SU-DHL-6 (cell line): Measurements from ENCODE around the gene MYBPH.

ENCODE experiments used
- H2AFZ ChIP-seq: fragments of 200-600 bp; sonication (generic); 2 replicates; pipeline ENCODE4 v1.6.1; 2014; ENCODE audit warnings: low read depth, mild to moderate bottlenecking, moderate library complexity, mixed read lengths, antibody characterized with exemption, low read length; ENCODE audit not compliant: severe bottlenecking
- H3F3A ChIP-seq: fragments of 200-600 bp; shearing (Covaris generic); 2 replicates; pipeline ENCODE4 v1.6.0; 2016; ENCODE audit warnings: antibody characterized with exemption, mild to moderate bottlenecking; ENCODE audit not compliant: insufficient read depth
- H3K27ac ChIP-seq: fragments of 200-600 bp; sonication (generic); 2 replicates; pipeline ENCODE4 v1.5.1; 2016; ENCODE audit warnings: low read depth, mild to moderate bottlenecking, low read length, moderate library complexity, mixed read lengths
- H3K27me3 ChIP-seq: fragments of 200-600 bp; sonication (generic), shearing (Covaris generic); 2 replicates; pipeline ENCODE4 v1.6.0; 2014; ENCODE audit warnings: mild to moderate bottlenecking, low read length
- H3K36me3 ChIP-seq: fragments of 200-600 bp; sonication (generic); 2 replicates; pipeline ENCODE4 v1.6.1; 2014; ENCODE audit warnings: mild to moderate bottlenecking, low read length, mixed read lengths
- H3K4me2 ChIP-seq: fragments of 300-600, 200-600 bp; shearing (Covaris generic), sonication (generic); 2 replicates; pipeline ENCODE4 v1.6.0; 2014; ENCODE audit warnings: low read length, low read depth, mild to moderate bottlenecking; ENCODE audit not compliant: poor library complexity, severe bottlenecking
- H3K4me3 ChIP-seq: fragments of 200-600 bp; sonication (generic); 2 replicates; pipeline ENCODE4 v1.5.1; 2014; ENCODE audit warnings: antibody characterized with exemption, low read length, mild to moderate bottlenecking, mixed read lengths; ENCODE audit not compliant: insufficient read depth, poor library complexity, severe bottlenecking
- H3K79me2 ChIP-seq: fragments of 200-600 bp; sonication (generic); 2 replicates; pipeline ENCODE4 v1.6.1; 2014; ENCODE audit warnings: mild to moderate bottlenecking, low read length, moderate library complexity; ENCODE audit not compliant: insufficient read depth
- H3K9ac ChIP-seq: fragments of 200-600 bp; sonication (generic); 2 replicates; pipeline ENCODE4 v1.7.0; 2014; ENCODE audit warnings: mild to moderate bottlenecking, low read length
- H3K9me2 ChIP-seq: fragments of 200-600 bp; sonication (generic); replicated peaks from 2 replicates; pipeline ENCODE4 v1.6.1; 2014; ENCODE audit warnings: low read length; ENCODE audit not compliant: insufficient read depth
- H3K9me3 ChIP-seq: fragments of 200-600 bp; sonication (generic); 2 replicates; pipeline ENCODE4 v1.6.1; 2014; ENCODE audit warnings: low read length, mixed read lengths; ENCODE audit not compliant: insufficient read depth
- H4K20me1 ChIP-seq: fragments of 200-600 bp; sonication (generic); 2 replicates; pipeline ENCODE4 v1.6.1; 2014; ENCODE audit warnings: low read depth, mild to moderate bottlenecking, antibody characterized with exemption, low read length, moderate library complexity, mixed read lengths
- EZH2phosphoT487 ChIP-seq: fragments of 200-600 bp; sonication (generic), shearing (Covaris generic); conservative IDR thresholded peaks from 2 replicates; pipeline ENCODE4 v1.6.1; 2018; ENCODE audit warnings: mild to moderate bottlenecking, antibody characterized with exemption, low read length, moderate library complexity, mixed read lengths
- TF ChIP-seq, protein P1 (sequence below): fragments of 200-600 bp; sonication (generic); IDR thresholded peaks from one replicate; pipeline ENCODE4 v1.5.1; 2017; ENCODE audit warnings: antibody characterized with exemption, mild to moderate bottlenecking, low read length, moderate library complexity; ENCODE audit not compliant: insufficient read depth, poor library complexity, severe bottlenecking

MYBPH gene

DNA sequence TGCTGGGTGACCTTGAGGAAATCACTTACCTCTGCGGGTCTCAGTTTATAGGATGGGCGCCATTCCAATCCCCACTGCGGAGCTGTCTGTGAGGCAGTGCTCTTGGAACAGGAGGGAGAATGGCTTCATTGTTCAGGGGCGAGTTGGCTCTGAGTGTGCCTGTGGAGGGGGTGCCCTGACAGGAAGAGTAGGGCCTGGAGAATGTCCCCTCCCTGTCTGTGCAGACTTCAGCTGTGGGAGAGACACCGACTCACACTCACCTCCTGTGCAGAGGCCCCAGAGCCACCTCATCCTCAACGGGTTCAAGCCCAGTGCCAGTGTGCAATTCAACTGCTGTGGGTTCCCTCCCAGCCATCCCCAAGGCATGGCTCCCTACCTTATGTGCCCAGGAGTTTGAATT lies 31.0 kb downstream of the MYBPH start:
- no peaks in the 10 kb centered on the region for H3K9me3 ChIP-seq
- H3K36me3 ChIP-seq = no peaks in the 10 kb centered on the region
- H3K9ac ChIP-seq = no peak overlapping the region
- H3K4me3 ChIP-seq = no peak overlapping the region
- H4K20me1 ChIP-seq = no peaks in the 10 kb centered on the region
- no peaks in the 10 kb centered on the region for H3K9me2 ChIP-seq
- H3F3A ChIP-seq = no peaks in the 10 kb centered on the region
- H3K4me2 ChIP-seq = no peak overlapping the region
- no peaks in the 10 kb centered on the region for H3K27me3 ChIP-seq
- TF ChIP-seq, protein P1, sequence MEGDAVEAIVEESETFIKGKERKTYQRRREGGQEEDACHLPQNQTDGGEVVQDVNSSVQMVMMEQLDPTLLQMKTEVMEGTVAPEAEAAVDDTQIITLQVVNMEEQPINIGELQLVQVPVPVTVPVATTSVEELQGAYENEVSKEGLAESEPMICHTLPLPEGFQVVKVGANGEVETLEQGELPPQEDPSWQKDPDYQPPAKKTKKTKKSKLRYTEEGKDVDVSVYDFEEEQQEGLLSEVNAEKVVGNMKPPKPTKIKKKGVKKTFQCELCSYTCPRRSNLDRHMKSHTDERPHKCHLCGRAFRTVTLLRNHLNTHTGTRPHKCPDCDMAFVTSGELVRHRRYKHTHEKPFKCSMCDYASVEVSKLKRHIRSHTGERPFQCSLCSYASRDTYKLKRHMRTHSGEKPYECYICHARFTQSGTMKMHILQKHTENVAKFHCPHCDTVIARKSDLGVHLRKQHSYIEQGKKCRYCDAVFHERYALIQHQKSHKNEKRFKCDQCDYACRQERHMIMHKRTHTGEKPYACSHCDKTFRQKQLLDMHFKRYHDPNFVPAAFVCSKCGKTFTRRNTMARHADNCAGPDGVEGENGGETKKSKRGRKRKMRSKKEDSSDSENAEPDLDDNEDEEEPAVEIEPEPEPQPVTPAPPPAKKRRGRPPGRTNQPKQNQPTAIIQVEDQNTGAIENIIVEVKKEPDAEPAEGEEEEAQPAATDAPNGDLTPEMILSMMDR = no peak
- TF ChIP-seq EZH2phosphoT487 = no peak
- no peaks in the 10 kb centered on the region for H3K79me2 ChIP-seq
- H2AFZ ChIP-seq = no peak overlapping the region
- H3K27ac ChIP-seq = no peak overlapping the region

GRCh38 chr1:203143641-203144040 lies 32.0 kb downstream of the MYBPH start:
- Histone ChIP-seq H4K20me1 (no peaks in the 10 kb centered on the region), H3K36me3 (no peaks in the 10 kb centered on the region), H3K27me3 (no peaks in the 10 kb centered on the region), H3K9ac (no peak overlapping the region), H3K9me3 (no peaks in the 10 kb centered on the region), H3K4me3 (no peak overlapping the region), H3K9me2 (no peaks in the 10 kb centered on the region), H2AFZ (no peak overlapping the region), H3F3A (no peaks in the 10 kb centered on the region), H3K4me2 (no peak overlapping the region), H3K79me2 (no peaks in the 10 kb centered on the region), H3K27ac (no peak overlapping the region)
- TF ChIP-seq EZH2phosphoT487 = no peak
- TF ChIP-seq, protein P1 = no peak

- no peak overlapping the region for H3K9ac ChIP-seq
- no peaks in the 10 kb centered on the region for H3F3A ChIP-seq
- no peak overlapping the region for H3K4me3 ChIP-seq
- no peaks in the 10 kb centered on the region for H3K9me3 ChIP-seq
- H2AFZ ChIP-seq = no peak overlapping the region
- H3K79me2 ChIP-seq = no peaks in the 10 kb centered on the region
- no peaks in the 10 kb centered on the region for H3K36me3 ChIP-seq
- H3K27me3 ChIP-seq = no peaks in the 10 kb centered on the region
- no peaks in the 10 kb centered on the region for H3K9me2 ChIP-seq
- no peak overlapping the region for H3K4me2 ChIP-seq
- H4K20me1 ChIP-seq = no peaks in the 10 kb centered on the region
- TF ChIP-seq EZH2phosphoT487 = no peak
- TF ChIP-seq, protein P1 = no peak
- H3K27ac ChIP-seq = no peak overlapping the region
These were observed 32.8 kb downstream of the MYBPH start for GRCh38 chr1:203142684-203143408.
